Stimulated activated CD4-positive, alpha-beta T cell treated with anti-CD3 and anti-CD28 coated beads, Interleukin-1b, Interleukin-23, amount 100 ng/mL, for 48 hours (primary cell): ENCODE measurements around the gene GEMIN7.

ENCODE experiments used
- DNase-seq: peaks from one replicate; pipeline ENCODE4 v3.0.0-alpha.2; 2020

The GEMIN7 gene

DNA sequence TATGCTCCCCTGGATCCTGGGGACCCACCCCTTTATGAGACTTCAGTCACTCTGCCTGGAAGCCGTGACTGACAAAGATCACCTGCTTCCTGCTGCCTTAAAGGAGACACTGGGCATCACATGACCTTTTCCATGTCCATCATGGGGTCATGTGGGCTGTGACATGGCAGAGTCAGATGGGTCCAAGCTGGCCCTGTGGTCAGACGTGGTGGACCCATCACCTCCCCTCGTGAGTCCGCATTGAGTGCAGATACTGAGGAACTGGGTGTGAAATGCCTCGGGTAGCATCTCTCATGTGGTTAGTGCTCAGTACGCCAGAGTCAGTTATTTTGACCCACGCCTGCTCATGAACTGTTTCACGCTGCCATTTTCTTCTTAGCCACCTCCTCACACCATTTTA, 54.6 kb downstream of the GEMIN7 start:
- no peak for DNase-seq

DNA sequence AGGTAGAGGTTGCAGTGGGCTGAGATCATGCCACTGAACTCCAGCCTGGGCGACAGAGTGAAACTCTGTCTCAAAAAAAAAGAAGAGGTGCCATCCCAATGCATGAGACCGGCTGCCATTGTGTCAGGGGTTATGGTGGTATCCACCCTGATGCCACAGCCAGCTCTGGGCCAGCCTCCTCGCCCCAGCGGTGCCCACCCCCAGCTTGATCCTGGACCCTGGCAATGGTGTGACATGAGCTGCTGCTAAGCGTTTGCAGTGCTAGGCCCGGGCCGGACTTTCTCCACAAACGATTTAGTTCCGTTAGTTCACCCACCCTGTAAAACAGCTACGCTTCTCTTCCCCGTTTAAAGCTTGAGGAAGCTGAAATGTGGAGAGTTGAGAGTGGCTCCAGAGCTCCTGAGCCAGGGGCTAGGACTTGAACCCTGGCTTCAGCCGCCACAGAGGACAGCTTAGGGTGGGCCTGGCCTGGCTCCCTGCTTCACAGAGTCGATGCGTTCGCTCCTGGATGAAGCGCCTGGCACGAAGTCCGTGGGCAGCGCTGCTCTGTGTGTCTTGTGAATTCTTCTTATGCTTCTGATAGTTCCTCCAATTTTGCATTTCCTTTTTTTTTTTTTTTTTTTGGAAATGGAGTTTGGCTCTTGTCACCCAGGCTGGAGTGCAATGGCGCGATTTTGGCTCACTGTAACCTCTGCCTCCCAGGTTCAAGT, 56.3 kb downstream of the GEMIN7 start:
- DNase-seq: no peak

DNA sequence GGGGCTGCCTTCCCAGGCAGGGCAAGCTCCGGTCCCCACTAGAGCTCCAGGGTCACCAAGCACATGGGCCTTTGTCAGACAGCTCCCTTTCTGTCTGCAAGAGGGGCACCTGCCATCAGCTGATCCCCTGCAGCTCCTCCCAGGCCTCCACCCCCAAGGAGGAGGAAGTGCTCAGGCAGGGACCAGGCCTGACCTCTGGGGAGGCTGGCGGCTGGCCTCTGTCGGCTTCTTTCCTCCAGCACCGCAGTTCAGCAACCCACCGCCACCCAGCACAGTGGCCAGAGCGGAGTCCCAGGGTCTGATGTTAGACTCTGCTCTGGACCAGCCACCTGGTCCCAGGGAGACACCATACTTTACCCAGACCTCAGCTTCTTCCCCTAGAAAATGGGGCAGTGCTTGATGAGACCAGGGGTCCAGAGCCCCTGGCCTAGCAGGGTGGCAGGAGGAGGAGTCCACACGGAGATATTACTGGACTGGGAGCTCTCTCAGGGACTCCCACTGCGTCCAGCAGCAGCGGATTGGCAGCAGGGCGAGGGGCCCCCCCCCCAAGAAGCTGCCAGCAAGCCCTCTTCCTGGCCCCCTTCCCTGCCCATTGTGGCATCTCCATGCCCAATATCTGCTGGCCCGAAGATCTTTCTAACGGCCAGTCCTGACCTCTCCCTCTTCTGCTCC, 57.6 kb downstream of the GEMIN7 start:
- DNase-seq: no peak

DNA sequence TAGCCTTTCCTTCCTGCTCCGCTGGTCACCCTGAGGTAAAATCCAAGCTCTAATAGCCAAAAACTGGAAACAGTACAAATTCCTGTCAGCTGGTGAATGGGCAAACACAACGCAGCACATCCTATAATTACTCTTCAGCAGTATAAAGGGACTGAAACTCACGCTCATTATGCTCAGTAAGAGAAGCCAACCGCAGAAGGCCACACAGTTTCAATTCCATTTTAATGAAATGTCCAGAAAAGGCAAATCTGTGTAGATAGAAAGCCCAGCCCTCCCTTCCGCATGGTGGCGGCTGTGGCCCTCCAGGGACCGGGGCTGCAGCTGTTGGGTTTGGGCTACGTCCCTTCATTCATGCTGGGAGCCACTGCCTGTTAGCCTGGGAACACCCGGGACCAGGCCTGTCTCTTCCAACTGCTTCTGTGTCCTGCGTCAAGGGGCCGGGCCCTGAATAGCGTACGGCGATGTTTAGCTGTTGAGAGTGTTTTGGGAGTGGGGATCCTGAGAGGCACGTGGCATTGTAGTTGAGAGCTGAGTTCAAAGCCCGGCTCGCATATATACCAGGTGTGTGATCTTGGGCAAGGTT, 58.2 kb downstream of the GEMIN7 start:
- no peak for DNase-seq

DNA sequence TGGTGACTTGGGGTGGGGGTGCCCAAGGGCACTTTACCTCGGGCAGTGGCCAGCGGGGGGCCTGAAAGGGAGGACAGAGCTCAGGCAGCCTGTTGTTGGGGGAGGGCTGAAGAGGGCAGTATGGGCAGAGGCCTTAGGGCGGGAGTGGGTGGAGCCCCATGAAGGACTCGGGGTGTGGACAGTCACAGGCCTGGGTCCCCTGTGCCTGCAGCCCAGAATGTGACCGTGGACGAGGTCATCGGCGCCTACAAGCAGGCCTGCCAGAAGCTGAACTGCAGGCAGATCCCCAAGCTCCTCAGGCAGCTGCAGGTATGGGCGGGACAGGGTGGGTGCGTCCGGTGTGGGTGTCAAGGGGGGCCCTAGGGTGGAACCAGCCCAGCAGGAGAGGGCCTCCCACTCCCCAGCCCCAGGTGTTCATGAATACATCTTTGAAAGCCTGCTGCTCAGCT, 59.3 kb downstream of the GEMIN7 start:
- no peak for DNase-seq

DNA sequence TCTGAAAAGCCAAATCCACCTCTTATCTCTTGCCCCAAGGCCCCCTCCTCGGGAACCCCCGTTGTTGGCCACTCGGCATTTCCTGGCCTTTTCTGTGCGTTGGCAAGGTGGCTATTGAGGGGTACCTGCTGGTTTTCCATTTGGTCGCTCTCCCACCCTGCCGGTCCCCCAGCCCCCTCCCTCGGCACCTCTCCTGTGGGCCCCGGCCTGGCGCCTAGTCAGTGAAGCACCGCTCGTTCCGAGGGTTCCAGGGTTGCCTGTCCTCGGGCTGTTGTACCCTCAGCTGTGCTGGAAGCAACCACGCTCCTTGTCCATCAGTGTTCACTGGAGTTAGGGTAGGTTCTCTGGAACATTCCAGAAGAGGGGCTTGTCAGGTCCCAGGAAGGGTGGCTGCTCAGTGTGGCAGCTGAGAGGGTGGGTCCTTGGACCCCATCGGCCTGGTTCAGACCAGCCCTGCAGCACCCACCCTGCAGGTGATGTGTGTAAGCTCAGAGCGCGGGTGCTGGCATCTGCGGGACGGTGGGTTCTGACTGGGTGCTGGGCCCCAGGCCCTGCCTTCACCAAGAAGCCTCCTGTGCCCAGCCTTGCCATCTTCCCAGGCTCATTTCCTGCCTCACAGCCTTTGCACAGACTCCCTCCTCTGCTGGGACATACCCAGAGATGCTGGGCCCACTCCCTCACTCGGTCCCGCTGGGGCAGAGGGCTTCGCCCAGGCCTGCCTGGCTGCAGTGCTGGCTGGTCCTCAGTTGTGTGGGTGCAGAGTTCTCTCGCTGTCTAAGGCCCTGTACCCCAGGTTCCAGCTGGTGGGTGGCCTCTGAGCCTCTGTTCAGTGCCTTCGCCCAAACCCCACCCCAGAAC, 60.5 kb downstream of the GEMIN7 start:
- no peak for DNase-seq

DNA sequence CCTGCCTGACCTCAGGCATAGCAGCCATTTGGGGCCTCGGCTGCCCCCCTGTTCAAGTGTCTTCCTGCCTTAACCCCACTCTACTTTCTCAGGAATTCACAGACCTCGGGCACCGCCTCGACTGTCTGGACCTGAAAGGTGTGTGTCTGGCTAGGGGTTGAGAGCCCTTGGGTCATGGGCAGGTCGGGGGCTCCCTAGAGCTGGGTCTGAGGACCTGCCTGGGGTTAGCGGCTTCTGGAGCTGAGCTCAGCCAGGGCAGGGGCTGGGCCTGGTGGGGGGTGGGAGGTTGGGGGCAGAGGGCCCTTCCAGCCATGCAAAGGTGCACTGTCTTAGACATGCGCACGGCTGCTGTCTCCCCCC, 61.1 kb downstream of the GEMIN7 start:
- no peak for DNase-seq

DNA sequence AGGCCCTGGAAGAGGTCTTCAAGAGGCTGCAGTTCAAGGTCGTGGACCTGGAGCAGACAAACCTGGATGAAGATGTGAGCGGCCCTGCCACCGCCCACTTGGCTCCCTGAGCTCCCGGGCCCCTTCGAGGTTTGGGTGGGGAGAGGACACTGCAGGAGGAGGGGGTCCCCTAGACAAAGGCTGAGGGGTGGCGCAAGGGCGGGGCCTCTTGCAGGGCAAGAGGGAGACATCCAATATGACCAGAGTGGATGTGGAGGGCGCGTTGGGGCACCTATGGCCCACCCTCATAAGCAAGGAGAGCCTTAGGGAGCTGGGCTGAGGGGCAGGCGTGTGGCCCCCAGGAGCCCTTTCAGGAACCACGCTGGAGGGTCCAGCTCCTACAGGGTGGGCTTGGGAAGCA, 61.5 kb downstream of the GEMIN7 start:
- no peak for DNase-seq
